ENCODE measurements around the gene MAP7D2. TPM values are rescaled to one million over a fixed set of nuclear protein-coding genes. Genes with fewer than 3 reads are reported as not detected.
A peak's percentile ranks its signal among the peaks of the same experiment; 100 is the strongest.
"Not testable (repeated sequence)": the region's sequence is repeated elsewhere in the genome, so short reads cannot be mapped to it uniquely, and the experiment has no call there.

Gene MAP7D2
- total RNA-seq, 1 donor from 2014 or later = 0.23 TPM

DNA sequence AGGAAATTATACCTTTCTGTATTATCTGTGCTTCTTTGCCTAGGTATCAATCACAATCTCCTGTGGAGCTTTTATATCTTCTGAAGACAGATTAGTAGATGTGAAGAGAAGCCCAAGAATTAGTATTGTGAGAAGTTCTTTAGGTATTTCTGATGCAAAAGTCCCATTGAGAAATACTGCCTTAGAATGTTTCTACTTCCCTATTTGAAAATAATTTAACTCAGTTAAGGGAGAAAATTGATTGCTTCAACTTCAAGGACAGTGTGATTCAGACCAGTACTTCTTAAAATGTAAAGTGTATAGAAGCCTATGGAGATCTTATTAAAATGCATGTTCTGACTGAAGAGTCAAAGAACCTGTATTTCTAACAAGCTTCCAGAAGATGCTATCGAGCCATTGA lies 16.0 kb upstream of the MAP7D2 start:
- Mint-ChIP-seq H3K36me3 (ENCODE audit: low read depth) (peaks cover 36% of the 10 kb centered on the region), H3K4me3 (no peak overlapping the region), H3K4me1 (peaks cover 10% of the 10 kb centered on the region), H3K27ac (no peak overlapping the region), H3K9me3 (no peaks in the 10 kb centered on the region), H3K27me3 (no peaks in the 10 kb centered on the region)
- DNase-seq = no peak
- intact Hi-C loops (cut with micrococcal nuclease) = no loop called here

- Mint-ChIP-seq H3K4me1 (peaks cover 2% of the 10 kb centered on the region), H3K4me3 (no peak overlapping the region), H3K9me3 (no peaks in the 10 kb centered on the region), H3K36me3 (ENCODE audit: low read depth) (peaks cover 17% of the 10 kb centered on the region), H3K27ac (no peak overlapping the region), H3K27me3 (no peaks in the 10 kb centered on the region)
- intact Hi-C loops (cut with micrococcal nuclease) = no loop called here
- no peak for DNase-seq
Measured at GRCh38 chrX:20130357-20130756, 13.7 kb upstream of the MAP7D2 start.

- intact Hi-C loops (cut with micrococcal nuclease) = loop anchor here (10.0 kb wide), 1 partner anchor 225 kb away; no protein-coding TSS in a partner anchor
- Mint-ChIP-seq H3K4me3 (no peak overlapping the region), H3K9me3 (no peaks in the 10 kb centered on the region), H3K36me3 (ENCODE audit: low read depth) (peaks cover 22% of the 10 kb centered on the region), H3K27ac (no peak overlapping the region), H3K27me3 (no peaks in the 10 kb centered on the region), H3K4me1 (peaks cover 2% of the 10 kb centered on the region)
- DNase-seq = no peak
Measured at GRCh38 chrX:20129547-20129946, 12.8 kb upstream of the MAP7D2 start.

GRCh38 chrX:20128670-20129069 lies 12.0 kb upstream of the MAP7D2 start:
- Mint-ChIP-seq H3K4me3 (no peak overlapping the region), H3K9me3 (no peaks in the 10 kb centered on the region), H3K36me3 (ENCODE audit: low read depth) (peaks cover 20% of the 10 kb centered on the region), H3K27ac (no peak overlapping the region), H3K4me1 (peaks cover 2% of the 10 kb centered on the region), H3K27me3 (no peaks in the 10 kb centered on the region)
- intact Hi-C loops (cut with micrococcal nuclease) = loop anchor here (10.0 kb wide), 1 partner anchor 224 kb away; no protein-coding TSS in a partner anchor
- DNase-seq = no peak

DNA sequence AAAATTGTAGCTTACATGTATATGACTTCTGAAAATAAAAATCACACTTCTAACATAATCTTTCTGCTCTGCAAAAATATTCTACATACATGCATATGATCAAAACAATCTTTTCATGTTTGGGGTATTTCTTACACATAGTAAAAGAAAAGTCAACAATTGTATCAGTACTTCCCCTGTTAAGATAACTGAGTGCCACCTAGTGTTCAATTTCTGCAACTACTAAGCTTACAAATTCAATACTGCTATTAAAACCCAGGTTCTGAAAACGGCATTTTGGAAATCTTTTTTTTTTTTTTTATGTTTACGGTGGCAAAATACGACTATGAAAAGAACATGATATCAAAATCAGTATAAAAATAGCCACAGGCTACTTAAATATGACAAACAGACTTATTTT lies 10.7 kb upstream of the MAP7D2 start:
- intact Hi-C loops (cut with micrococcal nuclease) = loop anchor here (10.0 kb wide), 1 partner anchor 223 kb away; no protein-coding TSS in a partner anchor
- H3K27ac Mint-ChIP-seq, H3K4me1 Mint-ChIP-seq, H3K4me3 Mint-ChIP-seq, DNase-seq, H3K27me3 Mint-ChIP-seq, H3K9me3 Mint-ChIP-seq: not testable (repeated sequence)
- peaks cover 14% of the 10 kb centered on the region for H3K36me3 Mint-ChIP-seq (ENCODE audit: low read depth)

- H3K36me3 Mint-ChIP-seq (ENCODE audit: low read depth) = peaks cover 13% of the 10 kb centered on the region
- not testable (repeated sequence) for H3K4me3 Mint-ChIP-seq, H3K9me3 Mint-ChIP-seq, H3K27ac Mint-ChIP-seq, H3K27me3 Mint-ChIP-seq, DNase-seq, H3K4me1 Mint-ChIP-seq
- intact Hi-C loops (cut with micrococcal nuclease) = loop anchor here (10.0 kb wide), 1 partner anchor 222 kb away; no protein-coding TSS in a partner anchor
Measured at GRCh38 chrX:20126833-20127232, 10.1 kb upstream of the MAP7D2 start.

- peaks cover 10% of the 10 kb centered on the region for H3K36me3 Mint-ChIP-seq (ENCODE audit: low read depth)
- DNase-seq = no peak
Measured at GRCh38 chrX:20124964-20125363, 8.3 kb upstream of the MAP7D2 start.

DNA sequence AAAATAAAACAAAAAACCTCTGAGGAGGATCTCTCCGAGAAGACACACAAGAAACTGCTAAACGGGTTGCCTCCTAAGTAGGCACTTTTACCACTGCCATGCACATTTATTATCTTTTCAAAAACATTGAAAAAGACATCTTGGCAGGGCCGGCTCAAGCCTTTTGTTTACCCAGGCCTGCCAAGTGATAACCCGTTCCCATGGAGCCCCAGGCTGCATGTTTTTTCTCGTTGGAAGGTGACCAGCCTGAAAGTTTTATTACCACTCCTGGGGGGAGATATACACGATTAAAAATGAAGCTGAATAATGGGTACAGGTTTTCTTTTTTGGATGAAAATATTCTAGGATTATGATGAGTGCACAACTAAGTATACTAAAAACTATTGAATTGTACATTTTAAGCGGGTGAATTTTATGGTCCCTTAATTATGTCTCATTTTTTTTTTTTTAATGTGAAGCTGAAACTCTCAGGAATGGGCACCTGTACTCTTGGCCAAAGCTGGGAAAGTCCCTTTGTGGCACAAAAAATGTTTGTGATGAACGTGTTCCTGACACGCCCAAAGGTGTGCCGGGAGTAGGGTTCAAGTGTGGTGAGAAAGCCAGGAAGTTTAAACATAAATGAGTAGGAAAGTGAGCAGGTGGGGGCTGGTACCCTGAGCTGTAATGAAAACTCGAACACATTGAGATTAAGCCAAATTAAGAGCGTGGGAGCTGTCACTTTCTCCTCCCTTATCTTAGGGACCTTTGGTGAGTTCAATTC lies 1.5 kb upstream of the MAP7D2 start:
- H3K9me3 Mint-ChIP-seq = no peaks in the 10 kb centered on the region
- no peak overlapping the region for H3K4me3 Mint-ChIP-seq
- peaks cover 3% of the 10 kb centered on the region for H3K4me1 Mint-ChIP-seq
- peaks cover 15% of the 10 kb centered on the region for H3K27me3 Mint-ChIP-seq
- H3K27ac Mint-ChIP-seq = no peak overlapping the region
- DNase-seq = no peak
- H3K36me3 Mint-ChIP-seq (ENCODE audit: low read depth) = no peaks in the 10 kb centered on the region
- intact Hi-C loops (cut with micrococcal nuclease) = no loop called here

More at GRCh38 chrX:20124964-20125363, 8.3 kb upstream of the MAP7D2 start:
- Mint-ChIP-seq H3K27ac (no peak overlapping the region), H3K4me1 (no peaks in the 10 kb centered on the region), H3K9me3 (no peaks in the 10 kb centered on the region), H3K27me3 (no peaks in the 10 kb centered on the region), H3K4me3 (no peak overlapping the region)
- intact Hi-C loops (cut with micrococcal nuclease) = loop anchor here (10.0 kb wide), 1 partner anchor 220 kb away; no protein-coding TSS in a partner anchor

GRCh38 chrX:20116087-20116576 lies 575 bp downstream of the MAP7D2 start:
- H3K4me1 Mint-ChIP-seq = peaks cover 3% of the 10 kb centered on the region
- intact Hi-C loops (cut with micrococcal nuclease) = no loop called here
- no peak overlapping the region for H3K27ac Mint-ChIP-seq
- H3K4me3 Mint-ChIP-seq = peak overlapping the region; percentile 64
- no peaks in the 10 kb centered on the region for H3K9me3 Mint-ChIP-seq
- H3K36me3 Mint-ChIP-seq (ENCODE audit: low read depth) = no peaks in the 10 kb centered on the region
- peaks cover 15% of the 10 kb centered on the region for H3K27me3 Mint-ChIP-seq
- DNase-seq = no peak

DNA sequence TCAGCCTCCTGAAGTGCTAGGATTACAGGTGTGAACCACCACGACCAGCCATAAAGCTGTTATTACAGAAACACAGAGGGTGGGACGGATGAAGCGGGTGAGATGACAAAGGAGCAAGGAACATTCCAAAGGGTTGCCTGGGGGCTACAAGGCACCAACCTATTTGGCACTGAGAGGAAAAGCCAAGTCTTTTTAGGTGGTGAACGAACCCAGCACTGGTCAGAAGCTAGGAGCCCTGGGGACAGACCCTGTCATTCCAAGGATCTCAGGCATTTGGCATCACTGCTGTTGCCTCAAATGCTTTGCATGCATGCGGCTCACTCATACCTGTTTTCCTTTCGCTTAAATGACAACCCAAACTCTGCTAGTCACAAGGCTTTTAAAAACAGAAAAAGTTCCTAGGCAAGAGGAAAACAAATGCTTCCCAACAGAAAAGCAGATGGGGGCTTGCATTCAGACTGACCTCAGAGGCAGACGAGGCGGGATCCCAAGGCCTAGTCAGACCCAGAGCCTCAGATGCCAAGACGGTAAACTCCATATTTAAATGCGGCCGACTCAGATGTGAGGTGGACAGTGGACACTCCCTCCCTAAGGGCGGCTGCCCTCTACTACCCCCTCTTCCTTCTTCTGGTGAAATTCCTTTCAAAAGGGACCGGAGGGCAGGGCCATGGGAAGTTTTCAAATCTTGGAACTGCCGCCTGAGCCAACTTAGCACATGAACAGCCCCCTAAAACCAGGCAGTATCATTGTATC lies 4.5 kb downstream of the MAP7D2 start:
- H3K27me3 Mint-ChIP-seq = peaks cover 12% of the 10 kb centered on the region
- DNase-seq = no peak
- H3K36me3 Mint-ChIP-seq (ENCODE audit: low read depth) = no peaks in the 10 kb centered on the region
- no peaks in the 10 kb centered on the region for H3K4me1 Mint-ChIP-seq
- no peak overlapping the region for H3K27ac Mint-ChIP-seq
- no peak overlapping the region for H3K4me3 Mint-ChIP-seq
- intact Hi-C loops (cut with micrococcal nuclease) = no loop called here
- H3K9me3 Mint-ChIP-seq = no peaks in the 10 kb centered on the region

DNA sequence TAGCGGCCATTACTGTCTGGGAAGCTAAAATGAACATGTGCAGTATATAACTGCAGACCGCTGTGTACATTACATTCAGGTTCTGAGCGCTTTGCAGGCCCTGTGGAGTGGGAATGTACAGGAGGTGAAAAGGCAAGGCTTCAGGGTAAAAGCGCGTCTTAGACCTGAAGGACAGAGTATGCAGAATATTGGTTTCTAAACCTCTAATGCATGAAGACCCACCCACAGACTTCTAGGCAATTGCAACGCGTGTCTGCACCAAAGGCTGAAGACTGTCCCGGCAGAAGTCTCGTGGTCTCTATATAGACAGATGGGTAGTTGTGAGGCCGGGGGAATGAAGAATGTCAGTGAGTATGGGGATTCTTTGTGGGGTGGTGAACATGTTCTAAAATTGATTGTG lies 5.4 kb downstream of the MAP7D2 start:
- Mint-ChIP-seq H3K4me3 (no peak overlapping the region), H3K9me3 (no peaks in the 10 kb centered on the region), H3K27me3 (peaks cover 10% of the 10 kb centered on the region), H3K36me3 (ENCODE audit: low read depth) (no peaks in the 10 kb centered on the region), H3K27ac (no peak overlapping the region), H3K4me1 (no peaks in the 10 kb centered on the region)
- no peak for DNase-seq
- intact Hi-C loops (cut with micrococcal nuclease) = no loop called here

GRCh38 chrX:20101934-20102581 lies 14.6 kb downstream of the MAP7D2 start:
- intact Hi-C loops (cut with micrococcal nuclease) = no loop called here
- H3K9me3 Mint-ChIP-seq = no peaks in the 10 kb centered on the region
- H3K4me1 Mint-ChIP-seq = peaks cover 4% of the 10 kb centered on the region
- no peaks in the 10 kb centered on the region for H3K27me3 Mint-ChIP-seq
- no peak overlapping the region for H3K27ac Mint-ChIP-seq
- no peaks in the 10 kb centered on the region for H3K36me3 Mint-ChIP-seq (ENCODE audit: low read depth)
- DNase-seq = no peak
- no peak overlapping the region for H3K4me3 Mint-ChIP-seq

- Mint-ChIP-seq H3K9me3 (no peaks in the 10 kb centered on the region), H3K4me3 (no peak overlapping the region), H3K4me1 (no peaks in the 10 kb centered on the region), H3K36me3 (ENCODE audit: low read depth) (no peaks in the 10 kb centered on the region), H3K27me3 (peaks cover 8% of the 10 kb centered on the region), H3K27ac (no peak overlapping the region)
- intact Hi-C loops (cut with micrococcal nuclease) = no loop called here
- no peak for DNase-seq
Measured at GRCh38 chrX:20091499-20091898, 25.2 kb downstream of the MAP7D2 start.

GRCh38 chrX:20089845-20090244 lies 26.9 kb downstream of the MAP7D2 start:
- no peak for DNase-seq
- H3K27ac Mint-ChIP-seq = no peak overlapping the region
- H3K4me1 Mint-ChIP-seq = no peaks in the 10 kb centered on the region
- H3K27me3 Mint-ChIP-seq = peaks cover 8% of the 10 kb centered on the region
- no peak overlapping the region for H3K4me3 Mint-ChIP-seq
- H3K9me3 Mint-ChIP-seq = no peaks in the 10 kb centered on the region
- intact Hi-C loops (cut with micrococcal nuclease) = no loop called here
- H3K36me3 Mint-ChIP-seq (ENCODE audit: low read depth) = no peaks in the 10 kb centered on the region

Measured in activated CD4-positive, alpha-beta T cell treated with anti-CD3 and anti-CD28 coated beads, Interleukin-2, amount 10 ng/mL, durations not matched to agents 24 days and 14 days (primary cell).